HepG2 (cell line): ENCODE measurements around the gene DARS2. TPM values are rescaled to one million over a fixed set of nuclear protein-coding genes. Genes with fewer than 3 reads are reported as not detected.

ENCODE experiments used
- BHLHE40 ChIP-seq: IDR thresholded peaks from 2 replicates; pipeline ENCODE4 v1.6.1; 2011; ENCODE audit warnings: low read length, improper control_type of control experiment
- CAMTA2 ChIP-seq: sonication (generic); formaldehyde crosslinking; IDR thresholded peaks from 2 replicates; pipeline ENCODE4 v1.4.0; 2020; ENCODE audit warnings: mild to moderate bottlenecking, missing genetic modification reagents, borderline replicate concordance
- REST ChIP-seq, 2 experiments: IDR thresholded peaks; 2 replicates each; pipeline ENCODE4 v1.6.1; 2011 to 2012; ENCODE audit warnings: low read length in 2 of 2, borderline replicate concordance in 1 of 2, low read depth in 1 of 2, mild to moderate bottlenecking in 1 of 2, moderate library complexity in 1 of 2
- SKIL ChIP-seq: sonication (generic); formaldehyde crosslinking; IDR thresholded peaks from 2 replicates; pipeline ENCODE4 v1.8.0; 2022; ENCODE audit warnings: missing genetic modification reagents, mild to moderate bottlenecking, moderate library complexity, borderline replicate concordance
- THYN1 ChIP-seq: sonication (generic); formaldehyde crosslinking; IDR thresholded peaks from 2 replicates; pipeline ENCODE4 v1.8.1; 2023; ENCODE audit warnings: low read depth, mild to moderate bottlenecking, moderate library complexity, missing genetic modification reagents, borderline replicate concordance
- UBTF ChIP-seq: sonication (generic); formaldehyde crosslinking; IDR thresholded peaks from 2 replicates; pipeline ENCODE4 v1.4.0; 2020; ENCODE audit warnings: mild to moderate bottlenecking, missing genetic modification reagents
- ZNF235 ChIP-seq: sonication (generic); formaldehyde crosslinking; IDR thresholded peaks from 2 replicates; pipeline ENCODE4 v1.8.1; 2023; ENCODE audit warnings: mild to moderate bottlenecking, missing genetic modification reagents, borderline replicate concordance
- ZNF354B ChIP-seq: sonication (generic); formaldehyde crosslinking; IDR thresholded peaks from 2 replicates; pipeline ENCODE4 v1.8.0; 2022; ENCODE audit warnings: mild to moderate bottlenecking, missing genetic modification reagents
- ZNF383 ChIP-seq: sonication (generic); formaldehyde crosslinking; IDR thresholded peaks from 2 replicates; pipeline ENCODE4 v1.4.0; 2020; ENCODE audit warnings: missing genetic modification reagents, mild to moderate bottlenecking, borderline replicate concordance
- ZNF687 ChIP-seq: sonication (generic); formaldehyde crosslinking; IDR thresholded peaks from 2 replicates; pipeline ENCODE4 v1.5.1; 2020; ENCODE audit warnings: mild to moderate bottlenecking, missing genetic modification reagents, moderate library complexity
- ZNF878 ChIP-seq: sonication (generic); formaldehyde crosslinking; IDR thresholded peaks from 2 replicates; pipeline ENCODE4 v1.8.1; 2023; ENCODE audit warnings: mild to moderate bottlenecking, missing genetic modification reagents, moderate library complexity
- ZSCAN5A ChIP-seq: sonication (generic); formaldehyde crosslinking; IDR thresholded peaks from 2 replicates; pipeline ENCODE4 v1.8.0; 2022; ENCODE audit warnings: mild to moderate bottlenecking, missing genetic modification reagents, borderline replicate concordance
- polyA plus RNA-seq, 8 experiments: library from polyadenylated mRNA; depleted of rRNA in 3 of 8; stranded (reverse) in 7 of 8; unstranded in 1 of 8; fragments of >200 nt; fragmentation: Illumina TruSeq in 4 of 8; extraction: Trizol in 4 of 8; gene quantifications; 2 replicates each; pipeline versions ENCODE4 v1.2.1 to v1.2.3, GENCODE V29; 2011 to 2016; ENCODE audit warnings: low read depth in 4 of 8, missing spikeins in 1 of 8, mixed read lengths in 1 of 8; ENCODE audit not compliant: insufficient read depth in 1 of 8
- total RNA-seq, 5 experiments: library from RNA; depleted of rRNA; stranded (reverse); fragments of >200 nt; fragmentation: Illumina TruSeq; extraction: Trizol; gene quantifications; 2 replicates each; pipeline ENCODE4 v1.2.3, GENCODE V29; 2016; ENCODE audit warnings: low read depth in 1 of 5

Gene DARS2
- total and polyA plus RNA-seq, 2 of the 13 experiments (the other 11 are each of a cell fraction or from before 2014, with no cell fraction given) = 17.6 to 27.7 TPM

GRCh38 chr1:173867141-173867752 is 42.8 kb downstream of the DARS2 start (continued):
- TF ChIP-seq UBTF (0 out of 2 replicates have a peak, but pooled peaks have one; percentile 45), CAMTA2 (CRISPR knock-in tag) (0 out of 2 replicates have a peak, but pooled peaks have one; percentile 86), ZSCAN5A (CRISPR knock-in tag) (0 out of 2 replicates have a peak, but pooled peaks have one; percentile 23), SKIL (CRISPR knock-in tag) (no peak), THYN1 (CRISPR knock-in tag) (0 out of 2 replicates have a peak, but pooled peaks have one; percentile 37), ZNF235 (CRISPR knock-in tag) (peak; percentile 34; the same call in 1 of the 2 replicates), REST (IDR thresholded peaks at IDR 0.05; ENCODE audit: borderline replicate concordance in 1 of 2, low read depth in 1 of 2, low read length in 2 of 2) (no peak), ZNF383 (CRISPR knock-in tag) (no peak), BHLHE40 (peak; percentile 50; the same call in 1 of the 2 replicates), ZNF878 (CRISPR knock-in tag) (peak; percentile 69; the same call in 1 of the 2 replicates), ZNF354B (CRISPR knock-in tag) (0 out of 2 replicates have a peak, but pooled peaks have one; percentile 17), ZNF687 (0 out of 2 replicates have a peak, but pooled peaks have one; percentile 30)
